Thyroid gland (tissue), 4 donors: ENCODE results near the gene CD300LG. TPM values are rescaled to one million over a fixed set of nuclear protein-coding genes. Genes with fewer than 3 reads are reported as not detected.

ENCODE experiments used
- DNase-seq, 2 donors: peaks; one replicate each; pipeline ENCODE4 v3.0.0-alpha.2; 2019
- H3K27ac ChIP-seq, 3 donors: fragments of 200-600 bp; sonication (generic); 1 replicate in 2 of 3; 2 replicates in 1 of 3; pipeline ENCODE4 v1.5.1; 2016 to 2019; ENCODE audit warnings: mild to moderate bottlenecking in 1 of 3, moderate library complexity in 1 of 3
- H3K27me3 ChIP-seq: fragments of 200-600 bp; sonication (generic); one replicate; pipeline ENCODE4 v1.5.1; 2019
- H3K36me3 ChIP-seq, 2 donors: fragments of 200-600 bp; sonication (generic); one replicate each; pipeline ENCODE4 v1.5.1; 2016 to 2019
- H3K4me1 ChIP-seq, 2 donors: fragments of 200-600 bp; sonication (generic); one replicate each; pipeline ENCODE4 v1.5.1; 2017 to 2019
- H3K4me3 ChIP-seq, 3 donors: fragments of 200-600 bp; sonication (generic); replicated peaks in 1 of 3; 1 replicate in 2 of 3; 2 replicates in 1 of 3; pipeline ENCODE4 v1.5.1; 2016; ENCODE audit warnings: mild to moderate bottlenecking in 1 of 3
- H3K9me3 ChIP-seq: fragments of 200-600 bp; sonication (generic); one replicate; pipeline ENCODE4 v1.5.1; 2017
- CTCF ChIP-seq, 6 experiments: fragments of 200-600 bp in 3 of 6; fragments of 450-650 bp in 3 of 6; sonication (generic) in 3 of 6; IDR thresholded peaks; one replicate each; pipeline ENCODE4 v1.5.1; 2016 to 2019; ENCODE audit warnings: antibody characterized with exemption in 6 of 6, mild to moderate bottlenecking in 2 of 6, inconsistent platforms in 1 of 6, moderate library complexity in 1 of 6
- POLR2A ChIP-seq, 2 donors: fragments of 450-650 bp; IDR thresholded peaks; one replicate each; pipeline ENCODE4 v1.6.1; 2017; ENCODE audit warnings: antibody characterized with exemption in 2 of 2, mild to moderate bottlenecking in 2 of 2, moderate library complexity in 1 of 2
- WGBS, 2 donors: methylation state at CpG; one replicate each; pipeline ENCODE4 v1.1.5; 2017; 5-methylcytosine and 5-hydroxymethylcytosine counted together
- intact Hi-C: fragments of 100-400 bp; cut with DNase I; formaldehyde crosslinking; loops from one replicate; pipeline ENCODE4 v1.15.1; 2023
- total RNA-seq, 4 donors: library from RNA; depleted of rRNA; stranded (reverse); fragments of >200 nt; gene quantifications; one replicate each; pipeline ENCODE4 v1.2.3, GENCODE V29; 2016

CD300LG gene
- total RNA-seq, 4 donors from 2014 or later, result 1.5 to 22.5 (median 2.2) TPM

GRCh38 chr17:43803758-43804157, 43.2 kb upstream of the CD300LG start:
- H3K9me3 ChIP-seq, result no peaks in the 10 kb centered on the region
- DNase-seq, result peak in 1 of 2 donors; percentile 7
- TF ChIP-seq POLR2A (IDR thresholded peaks at IDR 0.05) (no peak), CTCF (IDR thresholded peaks at IDR 0.05) (no peak)
- no peak overlapping the region for H3K27ac ChIP-seq
- H3K4me1 ChIP-seq, result no peaks in the 10 kb centered on the region
- no peak overlapping the region for H3K4me3 ChIP-seq
- no peaks in the 10 kb centered on the region for H3K36me3 ChIP-seq
- intact Hi-C loops, result no loop called here
- WGBS, 2 donors, result 44 to 59% methylated on average over 4 of the region's 4 CpGs
- no peaks in the 10 kb centered on the region for H3K27me3 ChIP-seq

- peaks cover 3 to 7% of the 10 kb centered on the region in 2 donors for H3K4me1 ChIP-seq
- no peak for DNase-seq
- no peak for TF ChIP-seq CTCF (IDR thresholded peaks at IDR 0.05)
- no peak for TF ChIP-seq POLR2A (IDR thresholded peaks at IDR 0.05)
- H3K27ac ChIP-seq, result no peak overlapping the region
- no peaks in the 10 kb centered on the region for H3K27me3 ChIP-seq
- H3K36me3 ChIP-seq, result no peaks in the 10 kb centered on the region
- H3K9me3 ChIP-seq, result no peaks in the 10 kb centered on the region
- intact Hi-C loops, result no loop called here
- H3K4me3 ChIP-seq, result no peak overlapping the region
Measured at GRCh38 chr17:43805117-43805516, 41.9 kb upstream of the CD300LG start.

- Histone ChIP-seq H3K9me3 (no peaks in the 10 kb centered on the region), H3K4me1 (peaks cover 3 to 13% of the 10 kb centered on the region in 2 donors), H3K27me3 (no peaks in the 10 kb centered on the region), H3K27ac (no peak overlapping the region), H3K4me3 (no peak overlapping the region), H3K36me3 (no peaks in the 10 kb centered on the region)
- WGBS, 2 donors, result 86 to 95% methylated on average over 4 of the region's 4 CpGs
- TF ChIP-seq CTCF (IDR thresholded peaks at IDR 0.05) (no peak), POLR2A (IDR thresholded peaks at IDR 0.05) (no peak)
- intact Hi-C loops, result no loop called here
- DNase-seq, result no peak
Measured at GRCh38 chr17:43808076-43808475, 38.9 kb upstream of the CD300LG start.

- WGBS, 2 donors, result 92 to 95% methylated on average over 5 of the region's 5 CpGs
- no peak overlapping the region for H3K27ac ChIP-seq
- intact Hi-C loops, result no loop called here
- H3K4me3 ChIP-seq, result no peak overlapping the region
- no peaks in the 10 kb centered on the region for H3K9me3 ChIP-seq
- H3K27me3 ChIP-seq, result no peaks in the 10 kb centered on the region
- TF ChIP-seq POLR2A (IDR thresholded peaks at IDR 0.05) (no peak), CTCF (IDR thresholded peaks at IDR 0.05) (no peak)
- peaks cover 3 to 17% of the 10 kb centered on the region in 2 donors for H3K4me1 ChIP-seq
- H3K36me3 ChIP-seq, result peaks cover 0 to 4% of the 10 kb centered on the region in 2 donors
- no peak for DNase-seq
Measured at GRCh38 chr17:43809121-43809520, 37.9 kb upstream of the CD300LG start.

GRCh38 chr17:43810226-43810715, 36.7 kb upstream of the CD300LG start:
- H3K4me3 ChIP-seq, result no peak overlapping the region
- H3K36me3 ChIP-seq, result peaks cover 0 to 4% of the 10 kb centered on the region in 2 donors
- peak overlapping the region in 2 of 3 donors; percentile 26 to 27 for H3K27ac ChIP-seq
- H3K9me3 ChIP-seq, result no peaks in the 10 kb centered on the region
- intact Hi-C loops, result no loop called here
- DNase-seq, result peak; percentile 80 to 84
- H3K4me1 ChIP-seq, result peaks cover 3 to 17% of the 10 kb centered on the region in 2 donors
- 32 to 59% methylated on average over 4 of the region's 4 CpGs for WGBS, 2 donors
- H3K27me3 ChIP-seq, result no peaks in the 10 kb centered on the region
- TF ChIP-seq CTCF (IDR thresholded peaks at IDR 0.05), result no peak
- no peak for TF ChIP-seq POLR2A (IDR thresholded peaks at IDR 0.05)
